H1 (cell line): ENCODE data around the gene VIT. TPM values are rescaled to one million over a fixed set of nuclear protein-coding genes. Genes with fewer than 3 reads are reported as not detected.

Experiments used
- BACH1 ChIP-seq: IDR thresholded peaks from 2 replicates; pipeline ENCODE4 v1.6.1; 2012; ENCODE audit warnings: low read length, improper control_type of control experiment
- CREB1 ChIP-seq: IDR thresholded peaks from 2 replicates; pipeline ENCODE4 v1.6.1; 2012; ENCODE audit warnings: inconsistent platforms
- SIN3A ChIP-seq, 2 experiments: IDR thresholded peaks in 1 of 2; conservative IDR thresholded peaks in 1 of 2; 2 replicates each; pipeline ENCODE4 v1.6.1; 2011 to 2012; ENCODE audit warnings: low read length in 2 of 2, improper control_type of control experiment in 1 of 2, low read depth in 1 of 2, mild to moderate bottlenecking in 1 of 2
- TCF12 ChIP-seq: IDR thresholded peaks from 2 replicates; pipeline ENCODE4 v1.6.1; 2011; ENCODE audit warnings: low read depth, mild to moderate bottlenecking, low read length
- polyA plus RNA-seq, 7 experiments: library from polyadenylated mRNA; depleted of rRNA in 3 of 7; stranded (reverse) in 5 of 7; unstranded in 2 of 7; fragments of >200 nt in 5 of 7; fragments of 200-250 nt in 2 of 7; gene quantifications; 1 replicate in 5 of 7; 2 replicates in 1 of 7; 4 replicates in 1 of 7; pipeline versions ENCODE4 v1.2.1 to v1.2.3, GENCODE V29; 2011 to 2013; ENCODE audit warnings: missing spikeins in 2 of 7, mixed read lengths in 2 of 7
- total RNA-seq: library from RNA; stranded (reverse); fragmentation: NEBNext Ultra II Directional; extraction: Animal tissue kit (Norgen Biotek cat#: 25700); gene quantifications from 2 replicates; pipeline ENCODE4 v1.2.1, GENCODE V29; 2021

The VIT gene
- total and polyA plus RNA-seq, 2 of the 8 experiments (the other 6 are each of a cell fraction or from before 2014, with no cell fraction given), result 0.03 TPM; not detected in 1

GRCh38 chr2:36733215-36733614 is 36.7 kb downstream of the VIT start (continued):
- TF ChIP-seq CREB1 (no peak), SIN3A (conservative IDR thresholded peaks at IDR 0.05 in 1 of 2, IDR thresholded peaks at IDR 0.05 in 1 of 2; ENCODE audit: low read depth in 1 of 2, low read length in 2 of 2) (no peak), TCF12 (no peak), BACH1 (no peak)
